GM21360 (cell line): ENCODE data around the gene IFT27.

Experiments
- ATAC-seq: cut with Tn5 transposase; IDR thresholded peaks from one replicate; pipeline ENCODE4 v1.9.1; 2021; ENCODE audit warnings: mild to moderate bottlenecking, moderate library complexity; ENCODE audit not compliant: unreplicated experiment

IFT27 gene

DNA sequence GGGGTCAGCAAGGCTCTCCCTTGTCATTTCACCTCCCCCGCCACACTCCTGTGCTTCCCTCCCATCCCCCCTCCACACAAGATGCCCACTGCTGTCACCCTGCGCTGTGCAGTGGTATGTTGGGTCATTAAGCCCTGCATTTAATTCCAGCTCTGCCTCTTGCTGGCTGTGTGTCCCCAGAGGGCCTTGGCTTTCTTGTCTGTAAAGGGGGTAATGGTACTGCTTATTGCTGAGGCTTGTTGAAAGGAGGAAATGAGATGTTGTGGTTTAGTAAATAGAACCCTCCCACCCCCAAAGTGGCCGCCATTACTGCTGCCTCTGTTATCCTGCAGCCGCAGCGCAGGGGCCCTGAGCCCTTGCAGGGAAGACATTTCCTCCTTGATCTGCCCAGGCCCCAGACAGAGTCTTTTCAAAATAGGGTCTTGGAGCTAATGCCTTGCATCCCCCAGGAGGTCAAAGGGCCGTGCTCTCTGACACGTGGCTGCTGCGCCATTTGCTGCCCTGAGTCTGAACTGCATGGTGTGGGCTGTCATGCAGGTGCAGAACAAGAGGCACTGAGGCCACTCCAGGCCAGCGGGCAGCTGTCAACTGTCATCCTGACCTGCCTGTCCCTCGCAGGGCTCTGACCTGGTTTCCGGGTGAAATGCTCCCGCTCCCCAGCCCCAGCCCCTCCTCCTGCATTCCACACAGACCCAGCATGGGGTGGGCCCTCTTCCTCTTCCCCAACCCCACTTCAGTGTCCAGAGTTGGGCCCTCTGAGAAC, 22.2 kb upstream of the IFT27 start:
- no peak for ATAC-seq

DNA sequence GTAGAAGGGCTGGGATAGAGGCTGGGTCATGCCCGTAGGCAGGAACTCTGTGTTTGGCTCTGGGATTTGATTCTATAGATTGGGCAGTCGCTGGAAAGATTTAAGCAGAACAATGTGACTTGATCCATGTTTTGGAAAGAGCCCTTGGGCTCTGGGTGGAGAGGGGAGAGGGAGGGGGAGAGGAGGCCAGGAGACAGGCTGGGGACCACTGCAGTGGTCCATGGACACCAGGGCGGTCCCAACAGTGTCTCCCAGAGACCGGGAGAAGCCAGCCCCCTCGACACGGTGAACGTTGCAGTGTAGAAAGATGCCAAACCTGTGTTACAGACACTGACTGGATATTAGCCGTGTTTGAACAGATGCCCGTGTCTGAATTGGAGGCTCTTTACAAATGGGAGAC, 21.5 kb upstream of the IFT27 start:
- ATAC-seq: no peak

DNA sequence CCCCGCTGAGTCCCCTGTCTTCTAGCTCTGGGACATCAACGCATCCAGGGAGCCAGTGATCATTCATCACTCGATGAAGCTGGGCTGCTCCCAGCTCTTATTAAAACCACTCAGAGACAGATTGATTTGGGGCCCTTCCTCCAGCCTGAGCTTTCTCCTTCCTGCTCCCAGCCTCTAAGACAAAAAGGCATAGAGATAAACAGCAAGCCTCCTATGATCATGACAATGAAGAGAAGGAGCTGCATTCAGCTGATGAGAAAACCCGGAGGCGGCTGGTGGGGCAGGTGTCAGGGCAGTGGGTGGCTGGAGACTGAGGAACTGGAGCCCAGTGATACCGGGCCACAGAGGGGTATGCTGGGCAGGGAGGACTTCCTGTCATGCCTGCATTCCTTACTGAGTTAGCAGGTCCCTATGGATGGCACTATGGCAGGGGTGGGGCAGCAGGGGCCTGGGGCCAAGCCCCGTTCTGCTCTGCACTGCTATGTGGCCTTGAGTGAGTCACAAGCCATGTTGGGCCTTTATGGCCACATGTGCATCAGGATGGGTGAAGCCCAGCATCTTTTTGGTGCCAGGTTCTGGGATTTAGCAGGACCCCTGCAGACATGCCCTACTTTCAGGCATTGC, 20.7 kb upstream of the IFT27 start:
- ATAC-seq: no peak

DNA sequence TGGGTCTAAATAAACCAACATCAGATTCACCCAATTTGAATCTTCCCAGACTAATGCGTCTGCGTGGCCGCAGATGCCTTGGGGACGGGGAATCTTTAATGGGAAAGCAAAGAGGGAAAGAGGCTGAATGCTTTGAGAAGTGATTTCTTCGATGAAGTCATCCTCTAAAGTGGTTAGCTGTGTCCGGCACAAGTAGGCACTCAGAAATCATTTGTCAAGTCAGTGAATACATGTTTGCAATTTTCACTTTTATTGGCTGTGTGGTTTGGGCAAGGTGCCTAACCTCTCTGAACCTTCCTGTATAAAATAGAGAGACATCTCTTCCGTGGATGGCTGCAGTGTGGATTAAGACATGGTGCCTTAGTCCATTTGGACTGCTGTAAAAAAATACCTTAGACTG, 19.7 kb upstream of the IFT27 start:
- no peak for ATAC-seq

DNA sequence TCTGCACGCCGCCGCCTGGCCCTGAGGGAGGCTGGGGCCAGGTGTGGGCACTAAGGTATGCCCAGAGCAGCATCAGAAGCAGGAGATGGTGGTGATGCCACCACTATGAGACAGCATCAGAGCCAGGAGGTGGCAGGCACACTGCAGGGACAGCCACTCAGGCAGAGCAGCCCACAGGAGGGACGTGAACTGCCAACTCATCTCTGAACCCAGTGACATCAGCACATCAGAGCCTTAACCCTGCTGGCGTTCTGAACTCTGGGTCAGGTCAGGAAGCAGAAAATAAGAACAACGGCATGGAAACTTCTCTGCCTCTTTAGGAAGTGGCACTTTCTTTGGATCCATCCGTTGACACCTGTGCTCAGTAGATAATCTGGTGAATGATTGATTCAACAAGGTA, 14.7 kb upstream of the IFT27 start:
- no peak for ATAC-seq

DNA sequence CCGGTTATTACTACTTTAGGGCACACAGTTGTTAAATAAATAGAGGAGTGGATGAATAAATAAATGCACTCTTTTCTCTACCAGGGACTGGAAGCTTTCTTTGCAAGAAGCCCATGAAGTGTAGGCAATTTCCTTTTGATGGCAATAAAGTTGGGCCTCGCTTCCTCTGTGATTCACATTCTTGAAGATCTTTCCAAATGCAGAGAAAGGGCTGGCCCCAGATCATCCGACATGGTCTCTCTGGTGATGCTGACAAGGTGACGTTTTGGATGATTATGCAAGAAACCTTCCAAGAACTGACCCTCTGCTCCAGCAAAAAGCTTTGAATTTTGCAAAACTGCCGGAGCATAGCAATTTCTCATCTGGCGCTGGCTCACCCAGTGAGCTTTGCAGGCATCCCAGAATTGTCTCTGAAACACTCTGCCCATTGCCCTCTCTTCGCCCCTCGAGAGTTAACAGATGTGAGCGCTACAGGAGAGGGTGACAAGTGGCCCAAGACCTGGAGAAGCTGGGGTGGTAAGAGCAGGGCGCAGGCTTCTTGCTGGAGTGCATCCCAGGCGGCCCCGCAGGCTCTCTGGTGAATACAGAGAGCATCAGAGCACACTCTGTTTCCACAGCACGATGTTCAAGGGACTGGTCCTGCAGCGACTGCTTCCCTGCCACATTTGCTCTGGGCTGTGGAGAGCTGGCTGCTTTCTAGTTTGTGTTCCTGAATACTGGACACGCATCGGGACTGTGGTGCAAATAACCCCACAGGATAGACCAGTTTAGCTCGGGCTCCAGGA, 11.5 kb upstream of the IFT27 start:
- ATAC-seq: no peak

DNA sequence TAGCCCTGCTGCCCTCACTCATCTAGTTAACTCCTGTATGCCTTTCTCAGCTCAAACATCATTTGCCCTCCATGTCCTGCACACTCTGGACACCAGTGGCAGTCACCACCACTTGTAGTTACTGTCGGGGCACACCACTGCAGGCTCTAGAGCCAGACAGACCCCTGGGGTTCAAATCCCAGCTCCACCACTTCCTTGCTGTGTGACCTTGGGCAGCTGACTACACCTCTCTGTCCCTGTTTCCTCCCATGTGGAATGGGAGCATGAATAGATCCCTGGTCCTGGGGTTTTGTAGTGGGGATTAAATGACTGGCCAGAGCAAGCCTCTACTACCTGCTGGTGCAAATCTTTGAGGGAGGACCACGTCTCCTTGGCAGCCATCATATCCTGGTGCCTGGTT, 7.8 kb upstream of the IFT27 start:
- ATAC-seq: no peak

DNA sequence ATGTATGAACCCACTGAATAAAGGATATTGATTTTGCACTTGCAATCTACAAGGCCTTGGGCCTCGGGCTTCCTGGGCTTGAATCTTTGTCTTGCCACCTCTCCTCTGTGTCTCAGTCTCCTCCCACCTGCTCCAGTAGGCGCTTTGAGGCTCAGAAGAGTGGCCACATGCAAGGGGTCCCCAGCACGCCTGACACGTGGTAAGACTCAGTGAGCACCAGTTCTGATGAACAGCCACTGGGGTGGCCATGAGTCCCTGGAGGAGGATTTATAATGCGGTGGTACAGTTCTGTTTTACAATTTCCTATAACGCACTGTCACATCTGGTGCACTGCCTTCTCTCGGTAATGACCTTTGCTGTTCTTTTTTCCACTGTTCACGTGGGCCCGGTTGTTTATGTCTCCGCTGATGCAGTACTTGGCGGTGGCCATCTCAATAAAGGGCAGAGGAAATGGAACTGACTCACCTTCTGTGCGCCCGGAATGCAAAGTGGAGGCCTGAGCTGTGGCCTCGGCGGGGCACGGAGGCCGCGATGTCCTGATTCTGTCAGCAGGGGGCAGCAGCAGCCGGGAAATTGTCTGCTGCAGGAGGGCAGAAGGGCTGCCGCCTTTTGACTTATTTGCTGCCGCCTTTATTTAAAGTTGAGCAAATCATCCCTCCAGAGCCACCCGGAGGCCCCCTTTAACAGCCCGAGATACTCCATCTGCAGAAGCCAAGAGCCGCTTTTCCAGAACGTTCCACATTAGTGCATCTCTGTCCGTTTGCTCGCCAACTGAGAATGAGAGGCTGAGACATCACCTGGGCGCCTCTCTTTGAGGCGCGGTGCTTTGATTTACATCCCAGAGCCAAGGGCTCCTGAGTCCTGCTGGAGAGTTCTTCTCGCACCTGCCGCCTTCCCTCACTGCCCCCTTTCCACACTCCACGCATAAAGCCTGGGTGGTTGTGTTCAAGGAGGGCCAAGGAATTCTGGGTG, 6.0 kb upstream of the IFT27 start:
- ATAC-seq: peak; percentile 60

DNA sequence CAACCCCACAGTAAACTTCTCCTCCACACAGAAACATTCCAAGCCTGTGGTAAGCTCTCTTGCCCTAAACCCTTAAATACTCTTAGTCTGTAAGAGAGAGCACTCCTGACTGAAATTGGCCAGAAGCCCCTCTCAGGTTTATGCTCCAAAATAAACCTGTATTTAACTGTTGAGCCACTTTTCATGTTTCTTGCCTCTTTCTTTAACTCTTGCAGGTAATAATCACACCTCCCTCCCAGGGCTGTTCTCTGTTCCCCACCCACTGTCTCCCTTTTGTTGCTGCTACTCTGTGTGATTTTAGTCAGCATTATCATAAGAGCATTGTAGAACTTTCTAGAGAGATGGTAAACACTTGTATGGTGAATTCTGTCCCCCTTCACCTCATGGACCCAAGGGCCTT, 2.1 kb upstream of the IFT27 start:
- ATAC-seq: no peak

DNA sequence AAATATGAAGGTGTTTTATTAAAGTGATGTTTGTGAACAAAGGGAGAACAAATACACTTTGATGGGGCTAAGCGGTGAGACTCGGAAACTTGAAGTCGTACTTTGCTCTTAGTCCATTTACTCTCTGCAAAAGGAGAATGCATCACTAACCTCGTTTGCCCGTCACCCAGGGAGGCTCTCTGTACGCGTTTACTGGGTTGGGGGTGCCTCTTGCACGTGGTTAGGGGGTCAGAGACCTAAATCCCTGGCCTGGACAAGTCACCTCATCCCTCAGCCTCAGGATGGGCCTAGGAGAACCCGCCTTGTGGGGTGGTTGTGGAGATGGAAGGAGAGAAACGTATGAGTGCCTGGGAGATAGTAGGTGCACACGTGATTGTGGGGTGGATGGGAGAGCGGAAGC, 803 bp upstream of the IFT27 start:
- ATAC-seq: no peak

DNA sequence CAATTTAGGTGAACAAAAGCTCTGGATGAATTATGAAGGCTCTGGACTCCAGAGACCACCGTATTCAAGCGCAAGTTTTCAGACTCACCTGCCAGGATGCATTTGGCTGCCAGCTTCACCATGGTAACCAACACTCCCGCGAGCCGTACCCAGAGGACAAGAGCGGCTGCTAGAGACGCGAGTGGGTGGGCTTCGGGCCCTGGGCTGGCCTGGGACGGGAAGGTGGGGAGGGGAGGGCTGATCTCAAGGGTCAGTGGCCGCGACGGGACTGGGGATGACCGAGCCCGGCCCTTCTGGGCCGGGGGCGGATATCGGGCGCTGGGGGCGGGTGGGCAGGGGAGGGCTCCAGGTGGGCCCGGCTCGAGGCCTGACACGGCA, 344 bp downstream of the IFT27 start:
- ATAC-seq: peak; percentile 3

DNA sequence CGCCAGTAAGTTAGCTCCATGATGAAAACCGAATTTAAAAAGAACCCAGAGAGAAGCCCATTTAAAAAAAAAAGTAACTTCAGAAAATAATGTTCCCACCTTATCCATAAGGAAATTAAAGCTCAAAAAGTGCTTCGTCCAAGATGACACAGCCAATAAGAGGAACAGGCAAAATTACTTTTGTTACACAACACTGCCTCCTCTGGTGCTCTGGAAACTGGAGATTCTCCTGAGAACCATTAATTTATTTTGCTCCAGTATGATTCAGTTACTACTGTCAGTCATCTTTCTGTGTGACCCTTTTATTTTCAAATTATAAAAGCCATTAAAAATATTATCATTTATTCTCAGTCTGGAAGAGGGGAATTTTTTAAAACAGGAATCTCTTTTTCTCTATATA, 2.0 kb downstream of the IFT27 start:
- ATAC-seq: no peak

DNA sequence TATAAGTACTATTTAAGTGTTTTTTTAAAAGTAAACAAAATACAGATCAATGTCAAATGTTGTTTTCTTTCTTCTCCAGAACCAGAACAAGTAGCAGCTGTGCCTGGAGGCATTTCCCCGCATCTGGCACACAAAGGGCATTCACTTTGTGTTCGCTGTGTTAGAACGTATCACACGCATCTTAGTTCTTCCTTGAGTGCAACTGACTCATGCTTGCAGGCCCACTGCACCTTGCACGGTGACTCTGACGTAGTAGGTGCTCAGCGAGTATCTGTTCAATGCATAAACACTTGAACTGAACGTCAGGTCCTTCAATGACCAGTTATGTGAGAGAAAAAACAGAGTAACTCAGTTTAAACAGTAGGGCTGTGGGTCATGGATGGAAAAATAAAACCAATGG, 3.5 kb downstream of the IFT27 start:
- ATAC-seq: no peak

DNA sequence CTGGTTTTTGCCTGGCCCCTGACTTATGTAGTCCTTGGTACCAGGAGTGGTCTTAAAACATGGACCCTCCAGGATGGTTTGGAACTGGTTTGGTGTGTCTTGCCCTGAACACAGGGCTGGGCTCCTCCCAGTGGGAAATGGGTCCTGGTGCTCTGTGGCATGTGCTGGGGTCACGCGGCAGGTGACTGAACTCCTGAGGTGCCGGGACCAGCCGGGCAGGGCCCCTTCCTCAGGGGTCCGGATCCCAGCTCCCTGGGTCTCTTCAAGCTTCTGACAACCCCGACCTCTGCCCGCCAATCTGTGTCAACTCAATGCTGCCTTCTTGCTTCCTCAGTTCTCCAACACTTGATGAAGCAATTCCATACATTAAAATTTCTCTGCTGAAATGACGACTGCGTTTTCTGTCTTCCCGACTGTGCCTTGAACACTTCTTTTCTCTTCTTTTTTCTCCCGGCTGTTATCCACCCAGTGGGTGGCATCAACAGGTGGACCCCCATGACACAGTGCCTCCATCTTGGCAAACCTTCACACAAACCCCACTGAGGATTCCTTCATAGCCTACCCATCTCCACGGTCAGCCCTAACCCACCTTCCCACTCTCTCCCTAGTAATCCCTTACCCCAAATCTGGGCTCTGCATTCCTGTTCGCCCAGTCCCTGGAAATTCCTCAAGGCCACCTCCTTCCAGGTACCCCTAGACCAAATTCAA, 4.4 kb downstream of the IFT27 start:
- no peak for ATAC-seq

DNA sequence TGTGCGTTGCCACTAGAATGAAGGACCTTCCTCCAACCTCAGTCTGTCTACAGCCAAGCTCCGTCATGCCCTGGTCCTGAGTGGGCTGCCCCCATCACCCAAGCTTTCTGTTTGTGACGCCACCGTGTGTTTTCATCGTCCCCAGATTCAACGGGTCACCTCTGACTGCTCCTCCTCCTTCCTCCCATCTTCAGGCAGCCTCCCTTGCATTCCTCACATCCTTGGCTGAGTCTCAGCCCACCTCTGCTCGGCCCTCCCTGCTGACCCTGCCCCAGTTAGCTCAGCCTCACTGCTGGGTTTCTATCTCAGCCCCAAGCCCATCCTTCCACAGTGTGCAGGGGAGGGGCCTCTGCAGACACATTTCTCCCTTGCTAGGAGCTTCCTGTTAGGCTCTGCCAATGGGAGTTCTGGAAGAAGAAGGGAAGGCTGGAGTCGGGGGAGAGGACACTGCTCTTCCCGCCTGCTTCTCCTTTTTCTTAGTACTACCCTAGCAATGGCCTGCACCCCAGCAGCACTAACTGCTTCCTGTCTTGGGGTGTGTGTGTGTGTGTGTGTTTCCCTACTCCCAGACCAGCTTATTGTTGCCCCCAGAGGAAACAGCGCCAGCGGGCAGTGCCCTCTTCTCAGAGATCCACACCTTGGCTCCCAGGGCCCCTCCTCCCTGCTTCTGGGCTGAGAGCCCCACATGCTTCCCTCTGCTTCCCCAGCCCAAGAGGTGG, 5.2 kb downstream of the IFT27 start:
- ATAC-seq: no peak

DNA sequence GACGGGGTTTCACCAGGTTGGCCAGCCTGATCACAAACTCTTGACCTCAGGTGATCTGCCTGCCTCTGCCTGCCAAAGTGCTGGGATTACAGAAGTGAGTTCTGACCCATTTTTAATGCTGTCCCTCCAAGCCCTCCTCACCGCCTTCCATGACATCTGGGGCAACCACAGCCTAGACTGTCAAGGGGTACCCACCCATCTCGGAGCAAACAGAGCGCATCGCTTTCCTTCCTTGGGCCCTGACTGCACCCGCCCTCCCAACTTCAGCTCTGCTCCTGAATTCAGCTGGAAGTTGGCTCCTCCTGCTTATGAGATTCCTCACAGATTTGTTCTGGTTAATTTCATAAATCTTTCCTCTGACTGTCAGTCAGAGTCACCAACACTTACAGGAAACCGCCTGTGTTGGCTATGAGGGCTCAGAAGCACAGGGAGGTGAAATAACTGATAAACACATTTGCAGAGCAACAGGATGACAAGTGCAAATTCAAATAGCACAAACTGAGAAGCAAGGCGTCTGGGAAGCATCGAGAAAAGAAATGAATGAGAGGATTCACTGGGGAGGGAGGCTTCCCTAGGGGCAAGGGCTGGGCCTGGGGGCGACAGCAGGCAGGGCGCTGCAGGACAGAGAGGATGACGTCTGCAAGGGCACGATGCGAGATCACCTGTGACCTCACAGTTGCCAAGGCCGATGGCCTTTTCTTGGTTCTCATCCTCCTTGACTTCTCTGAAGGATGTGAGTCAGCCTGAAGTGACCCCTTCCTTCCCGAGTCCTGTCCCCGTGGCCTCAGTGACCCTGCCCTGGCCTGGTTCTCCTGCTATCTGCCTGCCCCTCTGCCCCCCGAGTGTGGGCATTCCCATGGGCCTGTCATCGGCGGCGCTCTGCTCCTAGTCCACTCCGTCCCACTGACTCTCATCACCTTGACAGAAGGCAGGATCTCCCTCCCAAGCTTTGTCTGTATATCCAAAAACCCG, 6.1 kb downstream of the IFT27 start:
- no peak for ATAC-seq

DNA sequence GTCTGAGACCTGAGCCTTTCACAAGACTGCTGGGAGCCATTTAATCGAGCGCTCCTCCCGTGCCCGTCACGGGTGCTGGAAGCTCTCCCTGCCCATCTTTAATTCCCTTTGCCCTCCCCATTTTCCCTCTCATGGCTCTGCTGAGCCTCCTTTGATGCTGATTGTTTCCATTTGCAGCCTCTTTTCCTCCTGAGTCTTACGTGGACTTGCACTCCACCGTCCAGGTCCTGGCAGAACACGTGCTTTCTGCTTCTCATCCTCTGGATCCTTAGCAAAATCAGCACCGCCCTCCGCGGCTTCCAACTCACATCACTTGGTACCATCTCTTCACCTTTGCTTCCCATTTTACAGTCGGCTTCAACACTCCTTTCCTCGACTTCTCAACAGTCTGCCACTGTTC, 7.3 kb downstream of the IFT27 start:
- no peak for ATAC-seq

DNA sequence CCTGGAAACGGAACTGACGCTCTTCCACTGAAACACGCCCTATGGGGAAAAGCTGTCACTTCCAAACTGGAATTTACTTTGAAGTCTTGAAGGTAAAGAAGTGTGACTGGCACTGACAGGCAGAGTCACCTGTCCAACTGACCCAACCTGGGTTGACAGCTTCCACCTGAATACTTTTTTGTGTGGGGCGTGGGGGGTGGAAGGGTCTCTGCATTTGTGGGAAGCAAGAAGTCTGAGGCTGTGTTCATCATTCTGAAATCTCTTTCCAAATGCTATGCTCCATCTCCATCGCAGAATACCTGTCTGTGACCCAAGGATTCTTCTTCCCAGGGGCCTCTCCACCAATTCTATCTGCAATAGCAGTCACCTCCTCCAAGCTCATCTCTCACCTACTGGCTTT, 7.8 kb downstream of the IFT27 start:
- no peak for ATAC-seq
